ENCODE measurements around the gene SLC29A1.

DNA sequence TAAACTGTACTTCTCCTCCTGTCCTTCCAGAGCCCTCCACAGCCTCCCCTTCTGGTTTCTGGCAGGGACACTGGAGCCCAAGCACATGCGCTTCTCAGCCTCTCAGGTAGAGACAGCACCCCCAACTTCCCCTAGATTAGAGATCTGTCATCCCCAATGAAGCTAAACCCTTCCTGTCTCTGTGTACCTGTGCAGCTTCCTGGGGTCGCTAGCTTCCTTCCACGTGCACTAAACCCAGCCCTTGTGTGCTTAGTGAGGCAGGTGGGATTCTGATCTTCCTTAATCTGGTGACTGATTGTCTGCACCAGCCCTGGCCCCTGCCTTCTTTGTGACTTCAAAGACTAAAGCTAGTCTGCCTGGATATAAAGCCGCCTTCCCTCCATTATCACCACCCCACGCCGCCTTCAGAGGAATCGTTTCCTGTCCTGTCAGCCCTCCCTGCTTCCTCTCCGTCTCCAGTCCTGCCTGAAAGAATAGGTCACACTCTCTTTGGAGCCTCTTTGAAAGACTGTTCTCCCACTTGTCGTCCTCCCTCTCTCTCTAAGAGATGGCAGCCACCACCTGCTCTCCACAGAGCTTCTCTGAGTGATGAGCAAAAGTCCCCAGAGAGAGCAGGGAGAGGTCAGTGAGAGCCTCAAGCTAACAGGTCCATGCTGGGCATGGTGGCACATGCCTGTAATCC, 37.3 kb upstream of the SLC29A1 start:
- TF ChIP-seq POLR2A (IDR thresholded peaks at IDR 0.05; ENCODE audit: control extremely low read depth in 1 of 2, low read depth in 2 of 2, low read length in 2 of 2) (no peak), CREB1 (IDR thresholded peaks at IDR 0.05) (no peak), JUND (IDR thresholded peaks at IDR 0.05; ENCODE audit: low read length) (no peak), TBP (IDR thresholded peaks at IDR 0.05; ENCODE audit: low read depth, low read length) (no peak), ZNF274 (IDR thresholded peaks at IDR 0.05; ENCODE audit: borderline replicate concordance, extremely low read depth, low read length) (no peak), RFX5 (IDR thresholded peaks at IDR 0.05; ENCODE audit: borderline replicate concordance, low read depth, low read length) (no peak)
- TF ChIP-seq, protein P1, sequence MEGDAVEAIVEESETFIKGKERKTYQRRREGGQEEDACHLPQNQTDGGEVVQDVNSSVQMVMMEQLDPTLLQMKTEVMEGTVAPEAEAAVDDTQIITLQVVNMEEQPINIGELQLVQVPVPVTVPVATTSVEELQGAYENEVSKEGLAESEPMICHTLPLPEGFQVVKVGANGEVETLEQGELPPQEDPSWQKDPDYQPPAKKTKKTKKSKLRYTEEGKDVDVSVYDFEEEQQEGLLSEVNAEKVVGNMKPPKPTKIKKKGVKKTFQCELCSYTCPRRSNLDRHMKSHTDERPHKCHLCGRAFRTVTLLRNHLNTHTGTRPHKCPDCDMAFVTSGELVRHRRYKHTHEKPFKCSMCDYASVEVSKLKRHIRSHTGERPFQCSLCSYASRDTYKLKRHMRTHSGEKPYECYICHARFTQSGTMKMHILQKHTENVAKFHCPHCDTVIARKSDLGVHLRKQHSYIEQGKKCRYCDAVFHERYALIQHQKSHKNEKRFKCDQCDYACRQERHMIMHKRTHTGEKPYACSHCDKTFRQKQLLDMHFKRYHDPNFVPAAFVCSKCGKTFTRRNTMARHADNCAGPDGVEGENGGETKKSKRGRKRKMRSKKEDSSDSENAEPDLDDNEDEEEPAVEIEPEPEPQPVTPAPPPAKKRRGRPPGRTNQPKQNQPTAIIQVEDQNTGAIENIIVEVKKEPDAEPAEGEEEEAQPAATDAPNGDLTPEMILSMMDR (IDR thresholded peaks at IDR 0.05; ENCODE audit: control extremely low read depth in 1 of 3, insufficient read depth in 1 of 3, low read depth in 1 of 3, low read length in 3 of 3), result no peak
